Activated CD8-positive, alpha-beta T cell treated with anti-CD3 and anti-CD28 coated beads for 36 hours (primary cell): ENCODE data around the gene DUS1L. TPM values are rescaled to one million over a fixed set of nuclear protein-coding genes. Genes with fewer than 3 reads are reported as not detected.

Experiments
- ATAC-seq: fragments of 200-7000 bp; cut with Tn5 transposase; one replicate; pipeline ENCODE4 v1.10.0; 2021; ENCODE audit warnings: mild to moderate bottlenecking, moderate library complexity
- CTCF ChIA-PET: fragments of 350-600 bp; sonication (Branson Sonifier 250); formaldehyde crosslinking; loops from one replicate; lab custom pipeline; 2021; ENCODE audit warnings: antibody characterized with exemption; lab: Charles Lee
- POLR2A ChIA-PET: fragments of 350-600 bp; sonication (Branson Sonifier 250); formaldehyde crosslinking; loops from one replicate; lab custom pipeline; 2021; ENCODE audit warnings: antibody characterized with exemption; lab: Charles Lee
- DNase-seq: peaks from one replicate; pipeline ENCODE4 v3.0.0-alpha.2; 2020
- H3K27ac Mint-ChIP-seq: one replicate; pipeline ENCODE4 v1.8.0; 2021; ENCODE audit warnings: mild to moderate bottlenecking, mixed read lengths
- H3K27me3 Mint-ChIP-seq: one replicate; pipeline ENCODE4 v1.8.0; 2021; ENCODE audit warnings: mixed read lengths
- H3K36me3 Mint-ChIP-seq: one replicate; pipeline ENCODE4 v1.8.0; 2021; ENCODE audit warnings: low read depth, mixed read lengths
- H3K4me1 Mint-ChIP-seq: one replicate; pipeline ENCODE4 v1.8.0; 2021; ENCODE audit warnings: low read depth, mixed read lengths
- H3K4me3 Mint-ChIP-seq: one replicate; pipeline ENCODE4 v1.8.0; 2021; ENCODE audit warnings: mild to moderate bottlenecking, moderate library complexity, mixed read lengths
- H3K9me3 Mint-ChIP-seq: one replicate; pipeline ENCODE4 v1.8.0; 2021; ENCODE audit warnings: mixed read lengths
- CTCF ChIP-seq: fragments of 200-600 bp; IDR thresholded peaks from one replicate; pipeline ENCODE4 v1.8.0; 2022; ENCODE audit warnings: antibody characterized with exemption, mild to moderate bottlenecking
- intact Hi-C: fragments of 100-400 bp; cut with micrococcal nuclease; formaldehyde crosslinking; loops from one replicate; pipeline ENCODE4 v1.10.0; 2022
- total RNA-seq, 2 experiments: library from RNA; stranded (reverse); gene quantifications; one replicate each; pipeline ENCODE4 v1.2.3, GENCODE V29; 2021

Gene DUS1L
- total RNA-seq, 2 experiments from 2014 or later: 139 to 140 TPM

- CTCF ChIA-PET: interaction anchor here (1.7 kb wide), 1 partner anchor 56 kb away, joined by 6 read pairs; no protein-coding TSS in a partner anchor
- no peaks in the 10 kb centered on the region for H3K9me3 Mint-ChIP-seq
- POLR2A ChIA-PET: interaction anchor here (1.0 kb wide), 1 partner anchor 36 kb away, joined by 4 read pairs; no protein-coding TSS in a partner anchor
These were observed 50.2 kb downstream of the DUS1L start for GRCh38 chr17:82015311-82015971.

GRCh38 chr17:82014971-82015310, 50.7 kb downstream of the DUS1L start:
- intact Hi-C loops: no loop called here
- POLR2A ChIA-PET: interaction anchor here (0.6 kb wide), 1 partner anchor 127 kb away, joined by 3 read pairs; no protein-coding TSS in a partner anchor

More at GRCh38 chr17:82015311-82015971, 50.2 kb downstream of the DUS1L start:
- H3K36me3 Mint-ChIP-seq: peaks cover 3% of the 10 kb centered on the region
- no peak overlapping the region for H3K27ac Mint-ChIP-seq
- ATAC-seq (no peak), DNase-seq (no peak)
- no peak for TF ChIP-seq CTCF
- intact Hi-C loops: no loop called here
- H3K27me3 Mint-ChIP-seq: no peaks in the 10 kb centered on the region
- H3K4me3 Mint-ChIP-seq: no peak overlapping the region
- H3K4me1 Mint-ChIP-seq: no peaks in the 10 kb centered on the region

GRCh38 chr17:82014432-82014831, 51.2 kb downstream of the DUS1L start:
- CTCF ChIA-PET: interaction anchor here (1.7 kb wide), 1 partner anchor 55 kb away, joined by 6 read pairs; no protein-coding TSS in a partner anchor
- POLR2A ChIA-PET: interaction anchor here (0.6 kb wide), 1 partner anchor 128 kb away, joined by 3 read pairs; no protein-coding TSS in a partner anchor
- DNase-seq: no peak
- H3K4me3 Mint-ChIP-seq: no peak overlapping the region
- H3K4me1 Mint-ChIP-seq: peaks cover 4% of the 10 kb centered on the region
- no peak overlapping the region for H3K27ac Mint-ChIP-seq
- H3K36me3 Mint-ChIP-seq: peaks cover 3% of the 10 kb centered on the region
- no peak for TF ChIP-seq CTCF
- no peak for ATAC-seq
- no peaks in the 10 kb centered on the region for H3K9me3 Mint-ChIP-seq
- intact Hi-C loops: no loop called here
- no peaks in the 10 kb centered on the region for H3K27me3 Mint-ChIP-seq

More at GRCh38 chr17:82014971-82015310, 50.7 kb downstream of the DUS1L start:
- H3K36me3 Mint-ChIP-seq: peaks cover 3% of the 10 kb centered on the region
- ATAC-seq (no peak), DNase-seq (no peak)
- no peaks in the 10 kb centered on the region for H3K27me3 Mint-ChIP-seq
- TF ChIP-seq CTCF: no peak
- H3K9me3 Mint-ChIP-seq: no peaks in the 10 kb centered on the region
- H3K4me1 Mint-ChIP-seq: no peaks in the 10 kb centered on the region
- H3K27ac Mint-ChIP-seq: no peak overlapping the region
- no peak overlapping the region for H3K4me3 Mint-ChIP-seq
- CTCF ChIA-PET: interaction anchor here (1.7 kb wide), 1 partner anchor 55 kb away, joined by 6 read pairs; no protein-coding TSS in a partner anchor

GRCh38 chr17:82013772-82014321, 51.8 kb downstream of the DUS1L start:
- no peaks in the 10 kb centered on the region for H3K27me3 Mint-ChIP-seq

More at GRCh38 chr17:82013772-82014321, 51.8 kb downstream of the DUS1L start:
- ChIA-PET CTCF (interaction anchor here (0.9 to 2.1 kb wide), 2 partner anchors 16 to 54 kb away, joined by 3 to 5 read pairs; no protein-coding TSS in a partner anchor), POLR2A (interaction anchor here (0.7 to 1.1 kb wide), 3 partner anchors 17 to 182 kb away, joined by 3 read pairs; no protein-coding TSS in a partner anchor)
- Mint-ChIP-seq H3K9me3 (no peaks in the 10 kb centered on the region), H3K4me1 (peaks cover 6% of the 10 kb centered on the region), H3K36me3 (peaks cover 3% of the 10 kb centered on the region), H3K4me3 (no peak overlapping the region), H3K27ac (no peak overlapping the region)
- DNase-seq: no peak
- no peak for ATAC-seq
- intact Hi-C loops: no loop called here
- TF ChIP-seq CTCF: no peak
